ENCODE results near the gene ELMO3. TPM values are rescaled to one million over a fixed set of nuclear protein-coding genes. Genes with fewer than 3 reads are reported as not detected.

Gene ELMO3
- total and polyA plus RNA-seq, 2 of the 13 experiments (the other 11 are each of a cell fraction or from before 2014, with no cell fraction given), result 2.6 to 4.0 TPM

DNA sequence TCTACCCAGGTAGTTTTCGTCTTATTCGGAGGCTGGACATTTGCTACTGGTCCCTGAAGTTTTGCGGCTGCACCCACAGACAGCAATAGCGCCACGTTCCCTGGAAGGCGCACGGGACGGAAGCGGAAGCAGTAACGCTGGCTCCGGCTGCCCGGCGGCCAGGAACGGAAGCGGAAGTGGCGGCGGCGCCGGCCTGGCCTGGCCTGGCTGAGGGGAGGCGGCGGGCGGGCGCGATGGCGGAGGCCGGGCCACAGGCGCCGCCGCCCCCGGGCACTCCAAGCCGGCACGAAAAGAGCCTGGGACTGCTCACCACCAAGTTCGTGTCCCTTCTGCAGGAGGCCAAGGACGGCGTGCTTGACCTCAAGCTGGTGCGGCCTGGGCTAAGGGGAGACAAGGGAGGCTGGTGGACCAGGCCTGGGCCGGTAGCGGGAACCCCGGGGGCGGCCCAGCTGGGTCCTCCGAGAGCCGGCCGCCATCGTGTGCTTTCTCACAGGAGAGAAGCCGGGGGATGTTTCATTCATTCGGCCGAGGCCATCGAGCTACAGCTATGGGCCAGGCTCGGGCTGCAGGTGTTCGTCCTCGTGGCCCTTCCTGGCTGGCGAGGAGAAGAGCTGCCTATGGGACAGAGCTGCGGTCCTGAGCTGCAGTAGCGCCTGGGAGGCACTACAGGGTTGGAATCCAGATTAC lies 6.8 kb upstream of the ELMO3 start, which contains the start of gene E2F4 (continued):
- TF ChIP-seq GTF2F1 (IDR thresholded peaks at IDR 0.05; ENCODE audit: low read length) (no peak), ZNF878 (CRISPR knock-in tag; IDR thresholded peaks at IDR 0.05) (no peak), SRF (IDR thresholded peaks at IDR 0.05; ENCODE audit: low read depth, low read length) (peak; percentile 66), PRPF4 (IDR thresholded peaks at IDR 0.05; ENCODE audit: low read depth, low read length, poor library complexity, severe bottlenecking) (no peak), KLF12 (CRISPR knock-in tag; IDR thresholded peaks at IDR 0.05; ENCODE audit: borderline replicate concordance) (peak; percentile 85; the same call in 1 of the 2 replicates), KLF13 (CRISPR knock-in tag; IDR thresholded peaks at IDR 0.05) (no peak), ATRX (CRISPR knock-in tag; IDR thresholded peaks at IDR 0.05; ENCODE audit: borderline replicate concordance) (no peak), ZNF670 (CRISPR knock-in tag; IDR thresholded peaks at IDR 0.05; ENCODE audit: borderline replicate concordance) (no peak), AKAP8 (CRISPR knock-in tag; IDR thresholded peaks at IDR 0.05) (peak; percentile 89), AGO1 (IDR thresholded peaks at IDR 0.05; ENCODE audit: low read depth, low read length, poor library complexity, severe bottlenecking) (peak; percentile 50), SMYD3 (CRISPR knock-in tag; IDR thresholded peaks at IDR 0.05) (0 out of 2 replicates have a peak, but pooled peaks have one; percentile 67), CBX2 (IDR thresholded peaks at IDR 0.05; ENCODE audit: low read depth, low read length) (no peak), CBX2 (CRISPR knock-in tag; IDR thresholded peaks at IDR 0.05; ENCODE audit: low read depth) (no peak), SIN3A (IDR thresholded peaks at IDR 0.05; ENCODE audit: borderline replicate concordance, low read depth, low read length) (0 out of 2 replicates have a peak, but pooled peaks have one; percentile 87), SIX4 (CRISPR knock-in tag; IDR thresholded peaks at IDR 0.05) (no peak; the same call in 1 of the 2 replicates), JDP2 (CRISPR knock-in tag; IDR thresholded peaks at IDR 0.05; ENCODE audit: borderline replicate concordance) (no peak), SOX13 (IDR thresholded peaks at IDR 0.05) (no peak), SOX13 (CRISPR knock-in tag; conservative IDR thresholded peaks at IDR 0.05 in 1 of 2, IDR thresholded peaks at IDR 0.05 in 1 of 2) (peak in 1 of 2 experiments; percentile 56; a peak in 2 of 4 replicates), ZNF891 (CRISPR knock-in tag; IDR thresholded peaks at IDR 0.05) (peak; percentile 95), RFX1 (IDR thresholded peaks at IDR 0.05) (no peak), NFYB (CRISPR knock-in tag; IDR thresholded peaks at IDR 0.05) (no peak), ZNF652 (CRISPR knock-in tag; IDR thresholded peaks at IDR 0.05; ENCODE audit: borderline replicate concordance, low read depth) (0 out of 2 replicates have a peak, but pooled peaks have one; percentile 41), ZNF205 (CRISPR knock-in tag; IDR thresholded peaks at IDR 0.05) (no peak), ARNT2 (CRISPR knock-in tag; IDR thresholded peaks at IDR 0.05; ENCODE audit: low read depth) (peak; percentile 85)
- TF ChIP-seq, protein P1, sequence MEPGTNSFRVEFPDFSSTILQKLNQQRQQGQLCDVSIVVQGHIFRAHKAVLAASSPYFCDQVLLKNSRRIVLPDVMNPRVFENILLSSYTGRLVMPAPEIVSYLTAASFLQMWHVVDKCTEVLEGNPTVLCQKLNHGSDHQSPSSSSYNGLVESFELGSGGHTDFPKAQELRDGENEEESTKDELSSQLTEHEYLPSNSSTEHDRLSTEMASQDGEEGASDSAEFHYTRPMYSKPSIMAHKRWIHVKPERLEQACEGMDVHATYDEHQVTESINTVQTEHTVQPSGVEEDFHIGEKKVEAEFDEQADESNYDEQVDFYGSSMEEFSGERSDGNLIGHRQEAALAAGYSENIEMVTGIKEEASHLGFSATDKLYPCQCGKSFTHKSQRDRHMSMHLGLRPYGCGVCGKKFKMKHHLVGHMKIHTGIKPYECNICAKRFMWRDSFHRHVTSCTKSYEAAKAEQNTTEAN (CRISPR knock-in tag; conservative IDR thresholded peaks at IDR 0.05), result peak; percentile 87; the same call in 1 of the 2 replicates
- TF ChIP-seq, protein P2, sequence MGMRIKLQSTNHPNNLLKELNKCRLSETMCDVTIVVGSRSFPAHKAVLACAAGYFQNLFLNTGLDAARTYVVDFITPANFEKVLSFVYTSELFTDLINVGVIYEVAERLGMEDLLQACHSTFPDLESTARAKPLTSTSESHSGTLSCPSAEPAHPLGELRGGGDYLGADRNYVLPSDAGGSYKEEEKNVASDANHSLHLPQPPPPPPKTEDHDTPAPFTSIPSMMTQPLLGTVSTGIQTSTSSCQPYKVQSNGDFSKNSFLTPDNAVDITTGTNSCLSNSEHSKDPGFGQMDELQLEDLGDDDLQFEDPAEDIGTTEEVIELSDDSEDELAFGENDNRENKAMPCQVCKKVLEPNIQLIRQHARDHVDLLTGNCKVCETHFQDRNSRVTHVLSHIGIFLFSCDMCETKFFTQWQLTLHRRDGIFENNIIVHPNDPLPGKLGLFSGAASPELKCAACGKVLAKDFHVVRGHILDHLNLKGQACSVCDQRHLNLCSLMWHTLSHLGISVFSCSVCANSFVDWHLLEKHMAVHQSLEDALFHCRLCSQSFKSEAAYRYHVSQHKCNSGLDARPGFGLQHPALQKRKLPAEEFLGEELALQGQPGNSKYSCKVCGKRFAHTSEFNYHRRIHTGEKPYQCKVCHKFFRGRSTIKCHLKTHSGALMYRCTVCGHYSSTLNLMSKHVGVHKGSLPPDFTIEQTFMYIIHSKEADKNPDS (CRISPR knock-in tag; IDR thresholded peaks at IDR 0.05), result no peak
- TF ChIP-seq, protein P3, sequence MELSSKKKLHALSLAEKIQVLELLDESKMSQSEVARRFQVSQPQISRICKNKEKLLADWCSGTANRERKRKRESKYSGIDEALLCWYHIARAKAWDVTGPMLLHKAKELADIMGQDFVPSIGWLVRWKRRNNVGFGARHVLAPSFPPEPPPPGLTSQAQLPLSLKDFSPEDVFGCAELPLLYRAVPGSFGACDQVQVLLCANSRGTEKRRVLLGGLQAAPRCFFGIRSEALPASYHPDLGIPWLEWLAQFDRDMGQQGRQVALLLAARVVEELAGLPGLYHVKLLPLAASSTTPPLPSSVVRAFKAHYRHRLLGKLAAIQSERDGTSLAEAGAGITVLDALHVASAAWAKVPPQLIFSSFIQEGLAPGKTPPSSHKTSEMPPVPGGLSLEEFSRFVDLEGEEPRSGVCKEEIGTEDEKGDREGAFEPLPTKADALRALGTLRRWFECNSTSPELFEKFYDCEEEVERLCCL (CRISPR knock-in tag; IDR thresholded peaks at IDR 0.05; ENCODE audit: borderline replicate concordance), result no peak

All from HepG2 (cell line).